GM10266 (cell line): ENCODE measurements around the gene TRMT10C.

ENCODE experiments used
- DNase-seq: peaks from one replicate; pipeline ENCODE4 v3.0.0; 2012; ENCODE audit errors: extremely low spot score
- CTCF ChIP-seq: IDR thresholded peaks from 2 replicates; pipeline ENCODE4 v1.5.1; 2012; ENCODE audit warnings: mild to moderate bottlenecking, low read depth; ENCODE audit not compliant: control insufficient read depth, insufficient read depth; ENCODE audit errors: missing control alignments

The TRMT10C gene

GRCh38 chr3:101521211-101521701 lies 40.4 kb upstream of the TRMT10C start:
- DNase-seq, result no peak
- TF ChIP-seq CTCF, result no peak

DNA sequence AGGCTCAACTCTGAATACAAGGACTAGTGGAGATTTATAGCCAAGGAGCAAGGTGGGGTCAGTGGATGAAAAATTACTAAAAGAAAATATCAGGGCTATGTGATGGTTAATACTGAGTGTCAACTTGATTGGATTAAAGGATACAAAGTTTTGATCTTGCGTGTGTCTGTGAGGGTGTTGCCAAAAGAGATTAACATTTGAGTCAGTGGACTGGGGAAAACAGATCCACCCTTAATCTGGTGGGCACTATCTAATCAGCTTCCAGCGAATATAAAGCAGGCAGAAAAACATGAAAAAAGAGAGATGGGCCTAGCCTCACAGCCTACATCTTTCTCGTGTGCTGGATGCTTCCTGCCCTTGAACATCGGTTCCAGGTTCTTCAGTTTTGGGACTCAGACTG lies 34.2 kb upstream of the TRMT10C start:
- DNase-seq, result no peak

GRCh38 chr3:101527906-101528305 lies 33.8 kb upstream of the TRMT10C start:
- no peak for DNase-seq
- no peak for TF ChIP-seq CTCF

More for the DNA sequence above, 34.2 kb upstream of the TRMT10C start:
- TF ChIP-seq CTCF, result no peak

DNA sequence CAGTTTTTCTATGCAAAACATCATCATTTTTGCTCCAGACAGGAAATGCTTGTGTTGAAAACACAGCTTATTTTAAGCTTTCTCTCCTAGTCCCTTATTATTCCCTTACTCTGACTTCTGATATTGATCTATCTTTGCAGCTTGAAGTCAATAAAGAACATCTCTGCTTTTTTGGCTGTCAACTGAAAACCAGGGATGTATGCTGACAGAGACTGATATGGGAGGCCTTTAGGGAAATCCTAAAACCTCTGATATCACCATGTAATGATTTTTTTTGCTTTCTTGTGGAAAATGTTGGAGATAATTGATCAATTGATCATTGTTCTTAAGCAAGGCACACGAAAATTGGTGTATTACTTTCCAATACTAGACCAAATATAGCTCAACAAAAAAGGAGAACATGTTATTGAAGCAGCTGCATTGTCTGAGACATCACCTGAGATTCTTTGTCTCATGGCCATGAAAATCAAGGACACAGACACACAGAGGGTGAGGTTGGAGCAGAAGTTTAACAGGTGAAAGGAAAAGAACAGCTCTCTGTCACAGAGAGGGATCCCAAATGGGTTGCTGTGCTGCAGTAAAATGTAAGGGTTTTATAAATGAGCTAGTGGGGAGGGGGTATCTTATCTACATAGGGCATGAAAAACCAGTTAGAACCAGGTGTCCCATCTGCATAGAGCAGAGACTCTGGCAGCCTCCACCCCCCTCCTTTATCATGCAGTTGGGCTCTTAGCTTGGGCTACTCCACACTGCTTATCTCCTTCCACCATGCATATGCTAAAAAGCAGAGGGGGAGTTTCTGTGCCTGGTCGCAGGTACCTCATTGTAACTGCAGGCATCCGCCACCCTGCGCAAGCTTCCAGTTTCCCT lies 31.6 kb upstream of the TRMT10C start:
- no peak for DNase-seq
- TF ChIP-seq CTCF, result no peak

DNA sequence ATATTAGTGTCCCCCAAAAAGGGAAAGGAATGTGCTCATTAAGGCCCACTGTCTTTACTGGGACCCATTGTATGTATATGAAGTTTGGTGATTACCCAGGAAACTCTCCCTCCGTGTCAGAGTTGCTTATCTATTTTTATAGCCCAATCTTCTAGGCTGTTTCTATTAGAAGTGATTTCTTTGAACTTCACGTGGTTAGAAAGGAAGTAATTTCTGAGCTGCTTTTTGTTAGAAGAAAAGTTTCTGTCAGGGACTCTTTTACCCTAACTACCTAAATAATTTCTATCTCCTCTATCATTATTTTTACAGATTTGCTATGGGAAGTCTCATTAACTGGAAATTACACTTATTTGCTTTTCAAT lies 31.0 kb upstream of the TRMT10C start:
- no peak for TF ChIP-seq CTCF
- no peak for DNase-seq

- no peak for DNase-seq
- TF ChIP-seq CTCF, result no peak
Measured at GRCh38 chr3:101531473-101532086, 30.1 kb upstream of the TRMT10C start.

GRCh38 chr3:101532783-101533602 lies 28.7 kb upstream of the TRMT10C start:
- no peak for TF ChIP-seq CTCF
- no peak for DNase-seq
